ENCODE data around the gene KLK13. TPM values are rescaled to one million over a fixed set of nuclear protein-coding genes. Genes with fewer than 3 reads are reported as not detected.

The KLK13 gene
- polyA plus RNA-seq, 1 donor (not counting 4 experiments of a cell fraction or from before 2014, with no cell fraction given) = 2.0 TPM

DNA sequence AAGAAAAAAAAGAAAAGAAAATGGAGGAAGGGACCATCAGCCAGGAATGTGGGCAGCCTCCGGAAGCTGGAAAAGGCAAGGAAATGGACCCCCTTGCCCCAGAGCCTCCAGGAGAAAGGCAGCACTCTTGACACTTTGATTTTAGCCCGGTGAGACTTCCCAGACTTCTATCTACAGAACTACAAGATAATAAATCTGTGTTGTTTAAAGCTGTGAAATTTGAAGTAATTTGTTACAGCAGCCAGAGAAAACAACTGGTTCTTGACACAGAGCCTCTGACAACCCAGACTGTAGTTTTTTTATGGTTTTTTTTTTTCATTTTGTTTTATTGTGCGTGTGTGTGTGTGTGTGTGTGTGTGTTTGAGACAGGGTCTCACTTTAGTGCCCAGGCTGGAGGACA lies 35.7 kb upstream of the KLK13 start:
- dilution Hi-C loops (cut with MboI; ENCODE audit: extremely low pct_ligation_motif_present, low sequenced_read_pairs) = no loop called here
- Histone ChIP-seq H3K9me1 (ENCODE audit: control insufficient read depth, extremely low read depth, insufficient read depth, low read length) (peaks cover 5% of the 10 kb centered on the region), H2AFZ (ENCODE audit: control insufficient read depth, low read length) (no peak overlapping the region), H3K9me3 (ENCODE audit: control insufficient read depth, low read depth, low read length) (no peaks in the 10 kb centered on the region), H3K36me3 (ENCODE audit: control insufficient read depth in 2 of 2, extremely low read depth in 1 of 2, insufficient read depth in 2 of 2, low read length in 2 of 2) (peaks cover 21 to 32% of the 10 kb centered on the region in 2 experiments), H3K9ac (ENCODE audit: control insufficient read depth, extremely low read depth, insufficient read depth, low read length) (no peak overlapping the region), H3K4me3 (ENCODE audit: control insufficient read depth in 2 of 3, extremely low read depth in 1 of 3, insufficient read depth in 2 of 3, low read depth in 1 of 3, low read length in 3 of 3) (no peak overlapping the region), H3K27me3 (ENCODE audit: control insufficient read depth, extremely low read depth, insufficient read depth, low read length) (no peaks in the 10 kb centered on the region), H3K79me2 (ENCODE audit: control insufficient read depth, insufficient read depth, low read length) (peaks cover 40% of the 10 kb centered on the region), H3K27ac (ENCODE audit: control insufficient read depth, insufficient read depth, low read length) (no peak overlapping the region), H3K4me1 (ENCODE audit: control insufficient read depth, extremely low read depth, insufficient read depth, low read length) (peaks cover 11% of the 10 kb centered on the region), H4K20me1 (ENCODE audit: control insufficient read depth, extremely low read depth, insufficient read depth, low read length) (peaks cover 7% of the 10 kb centered on the region), H3K4me2 (ENCODE audit: control insufficient read depth, extremely low read depth, insufficient read depth, low read depth, low read length) (no peak overlapping the region)
- no peak for TF ChIP-seq EZH2 (IDR thresholded peaks at IDR 0.05; ENCODE audit: low read length)
- no peak for TF ChIP-seq CTCF (optimal IDR thresholded peaks at IDR 0.05 in 1 of 3, IDR thresholded peaks at IDR 0.05 in 1 of 3, conservative IDR thresholded peaks at IDR 0.05 in 1 of 3; ENCODE audit: extremely low read depth in 1 of 3, insufficient read depth in 2 of 3, low read length in 3 of 3)
- DNase-seq (ENCODE audit: low read depth, low spot score) (no peak), FAIRE-seq (no peak)

GRCh38 chr19:51099047-51099382 lies 34.1 kb upstream of the KLK13 start:
- FAIRE-seq = no peak
- H3K9me3 ChIP-seq (ENCODE audit: control insufficient read depth, low read depth, low read length) = no peaks in the 10 kb centered on the region
- H3K4me3 ChIP-seq (ENCODE audit: control insufficient read depth in 2 of 3, extremely low read depth in 1 of 3, insufficient read depth in 2 of 3, low read depth in 1 of 3, low read length in 3 of 3) = no peak overlapping the region
- H3K9me1 ChIP-seq (ENCODE audit: control insufficient read depth, extremely low read depth, insufficient read depth, low read length) = peaks cover 5% of the 10 kb centered on the region
- no peak for TF ChIP-seq EZH2 (IDR thresholded peaks at IDR 0.05; ENCODE audit: low read length)
- no peak for TF ChIP-seq CTCF (optimal IDR thresholded peaks at IDR 0.05 in 1 of 3, IDR thresholded peaks at IDR 0.05 in 1 of 3, conservative IDR thresholded peaks at IDR 0.05 in 1 of 3; ENCODE audit: extremely low read depth in 1 of 3, insufficient read depth in 2 of 3, low read length in 3 of 3)
- no peak overlapping the region for H3K27ac ChIP-seq (ENCODE audit: control insufficient read depth, insufficient read depth, low read length)
- H3K27me3 ChIP-seq (ENCODE audit: control insufficient read depth, extremely low read depth, insufficient read depth, low read length) = no peaks in the 10 kb centered on the region
- dilution Hi-C loops (cut with MboI; ENCODE audit: extremely low pct_ligation_motif_present, low sequenced_read_pairs) = no loop called here
- H3K9ac ChIP-seq (ENCODE audit: control insufficient read depth, extremely low read depth, insufficient read depth, low read length) = no peak overlapping the region
- DNase-seq (ENCODE audit: low read depth, low spot score) = no peak
- H3K4me1 ChIP-seq (ENCODE audit: control insufficient read depth, extremely low read depth, insufficient read depth, low read length) = peaks cover 13% of the 10 kb centered on the region
- H3K36me3 ChIP-seq (ENCODE audit: control insufficient read depth in 2 of 2, extremely low read depth in 1 of 2, insufficient read depth in 2 of 2, low read length in 2 of 2) = peaks cover 13 to 21% of the 10 kb centered on the region in 2 experiments
- no peak overlapping the region for H2AFZ ChIP-seq (ENCODE audit: control insufficient read depth, low read length)
- H4K20me1 ChIP-seq (ENCODE audit: control insufficient read depth, extremely low read depth, insufficient read depth, low read length) = peaks cover 7% of the 10 kb centered on the region
- peaks cover 25% of the 10 kb centered on the region for H3K79me2 ChIP-seq (ENCODE audit: control insufficient read depth, insufficient read depth, low read length)
- no peak overlapping the region for H3K4me2 ChIP-seq (ENCODE audit: control insufficient read depth, extremely low read depth, insufficient read depth, low read depth, low read length)

Measured in keratinocyte (primary cell).